DMS153 treated with DMSO at 0.1 percent for 48 hours (cell line): ENCODE results near the gene PRTG.
"Not testable (repeated sequence)": the region's sequence is repeated elsewhere in the genome, so short reads cannot be mapped to it uniquely, and the experiment has no call there.

ENCODE experiments used
- DNase-seq: peaks from one replicate; lab custom pipeline; 2025; ENCODE audit not compliant: unreplicated experiment; lab: John Stamatoyannopoulos, UW

The PRTG gene, protein sequence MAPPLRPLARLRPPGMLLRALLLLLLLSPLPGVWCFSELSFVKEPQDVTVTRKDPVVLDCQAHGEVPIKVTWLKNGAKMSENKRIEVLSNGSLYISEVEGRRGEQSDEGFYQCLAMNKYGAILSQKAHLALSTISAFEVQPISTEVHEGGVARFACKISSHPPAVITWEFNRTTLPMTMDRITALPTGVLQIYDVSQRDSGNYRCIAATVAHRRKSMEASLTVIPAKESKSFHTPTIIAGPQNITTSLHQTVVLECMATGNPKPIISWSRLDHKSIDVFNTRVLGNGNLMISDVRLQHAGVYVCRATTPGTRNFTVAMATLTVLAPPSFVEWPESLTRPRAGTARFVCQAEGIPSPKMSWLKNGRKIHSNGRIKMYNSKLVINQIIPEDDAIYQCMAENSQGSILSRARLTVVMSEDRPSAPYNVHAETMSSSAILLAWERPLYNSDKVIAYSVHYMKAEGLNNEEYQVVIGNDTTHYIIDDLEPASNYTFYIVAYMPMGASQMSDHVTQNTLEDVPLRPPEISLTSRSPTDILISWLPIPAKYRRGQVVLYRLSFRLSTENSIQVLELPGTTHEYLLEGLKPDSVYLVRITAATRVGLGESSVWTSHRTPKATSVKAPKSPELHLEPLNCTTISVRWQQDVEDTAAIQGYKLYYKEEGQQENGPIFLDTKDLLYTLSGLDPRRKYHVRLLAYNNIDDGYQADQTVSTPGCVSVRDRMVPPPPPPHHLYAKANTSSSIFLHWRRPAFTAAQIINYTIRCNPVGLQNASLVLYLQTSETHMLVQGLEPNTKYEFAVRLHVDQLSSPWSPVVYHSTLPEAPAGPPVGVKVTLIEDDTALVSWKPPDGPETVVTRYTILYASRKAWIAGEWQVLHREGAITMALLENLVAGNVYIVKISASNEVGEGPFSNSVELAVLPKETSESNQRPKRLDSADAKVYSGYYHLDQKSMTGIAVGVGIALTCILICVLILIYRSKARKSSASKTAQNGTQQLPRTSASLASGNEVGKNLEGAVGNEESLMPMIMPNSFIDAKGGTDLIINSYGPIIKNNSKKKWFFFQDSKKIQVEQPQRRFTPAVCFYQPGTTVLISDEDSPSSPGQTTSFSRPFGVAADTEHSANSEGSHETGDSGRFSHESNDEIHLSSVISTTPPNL

GRCh38 chr15:55742927-55743728 is at the start of gene PRTG:
TSS of gene PRTG (minus strand) at chr15:55743152. CDS start at chr15:55742931, 221 bp downstream.
- no peak for DNase-seq

DNA sequence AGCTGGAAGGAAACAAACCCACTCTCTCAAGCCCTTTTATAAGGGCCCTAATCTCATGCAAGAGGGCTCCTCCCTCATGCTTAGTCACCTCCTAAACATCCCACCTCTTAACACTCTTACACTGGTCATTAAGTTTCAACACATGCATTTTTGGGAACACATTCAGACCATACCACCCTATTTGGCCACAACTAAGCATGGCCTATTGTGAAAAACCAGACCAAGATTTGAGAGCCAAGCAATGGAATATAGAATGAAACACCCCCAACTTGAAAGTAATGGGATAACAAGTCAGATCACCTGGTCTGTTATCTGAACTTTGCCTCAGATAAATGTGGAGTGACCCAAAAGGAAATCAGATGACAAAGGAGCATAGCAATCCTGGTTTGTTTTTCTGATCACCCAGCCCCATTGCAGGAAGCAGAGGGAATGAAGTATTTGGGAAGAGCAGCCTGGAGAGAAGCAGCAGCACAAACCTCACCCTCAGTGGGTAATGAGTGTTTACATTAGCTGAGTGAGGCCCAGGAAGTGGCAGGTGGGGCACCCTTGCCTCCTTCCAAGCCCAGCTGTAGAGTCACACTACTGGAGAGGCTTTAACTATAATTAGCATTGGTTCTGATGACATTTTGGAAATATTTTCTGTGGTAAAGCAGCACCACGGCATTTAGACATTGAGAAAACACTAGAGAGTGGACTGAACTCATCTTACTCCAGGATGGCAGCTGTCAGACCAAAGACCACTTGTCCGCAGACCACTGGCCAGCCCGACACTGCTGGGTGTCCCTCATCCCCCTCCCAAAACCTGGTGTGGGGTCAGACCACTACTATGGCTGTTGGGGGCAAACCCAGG is 48.8 kb upstream of the PRTG start:
- peak; percentile 14 for DNase-seq

DNA sequence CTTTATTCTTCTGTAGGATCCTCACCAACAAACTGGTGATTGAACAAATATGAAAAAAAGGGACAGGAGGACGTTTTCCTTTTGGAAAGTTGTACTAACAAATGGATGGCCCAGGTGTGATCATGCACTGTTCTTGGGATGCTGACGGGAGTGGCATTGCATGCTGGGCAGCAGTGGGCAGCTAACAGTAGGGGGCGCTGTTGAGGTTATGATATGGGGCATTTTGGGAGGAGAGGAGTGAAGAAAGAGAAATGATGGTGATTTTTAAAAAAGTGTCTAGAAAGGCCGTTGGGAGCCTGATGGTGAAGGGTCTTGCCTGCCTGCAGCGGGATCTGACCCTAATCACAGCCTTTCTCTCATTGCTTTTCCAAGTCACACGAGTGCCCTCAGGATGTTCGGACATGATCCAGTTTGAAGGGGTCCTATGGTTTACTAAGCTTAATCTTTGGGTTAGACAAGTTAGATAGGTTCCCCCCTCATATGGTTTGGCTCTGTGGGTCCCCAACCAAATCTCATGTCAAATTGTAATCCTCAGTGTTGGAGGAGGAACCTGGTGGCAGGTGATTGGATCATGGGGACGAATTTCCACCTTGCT is 46.2 kb upstream of the PRTG start:
- DNase-seq = no peak

- DNase-seq = no peak
Observed at GRCh38 chr15:55786341-55786740, 43.4 kb upstream of the PRTG start.

GRCh38 chr15:55785593-55785992 is 42.6 kb upstream of the PRTG start:
- not testable (repeated sequence) for DNase-seq

- DNase-seq = no peak
Observed at GRCh38 chr15:55784286-55784685, 41.3 kb upstream of the PRTG start.

- no peak for DNase-seq
Observed at GRCh38 chr15:55782901-55783300, 39.9 kb upstream of the PRTG start.

DNA sequence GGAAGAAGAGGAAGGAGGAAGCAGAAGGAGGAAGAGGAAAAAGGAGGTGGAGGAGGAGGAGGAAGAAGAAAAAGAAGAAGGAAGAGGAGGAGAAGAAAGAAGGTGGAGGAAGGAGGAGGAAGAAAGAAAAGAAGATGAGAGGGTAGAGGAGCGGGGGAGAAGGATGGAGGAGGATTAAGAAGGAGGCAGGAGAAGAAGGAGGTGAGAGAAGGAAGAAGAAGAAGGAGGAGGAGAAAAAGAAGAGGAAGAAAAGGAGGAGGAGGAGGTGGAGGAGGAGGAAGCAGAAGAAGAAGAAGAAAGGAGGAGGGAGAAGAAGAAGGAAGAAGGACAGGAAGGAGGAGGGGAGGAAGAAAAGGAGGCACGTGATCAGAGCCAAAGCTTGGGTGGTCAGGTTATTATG is 37.3 kb upstream of the PRTG start:
- no peak for DNase-seq

DNA sequence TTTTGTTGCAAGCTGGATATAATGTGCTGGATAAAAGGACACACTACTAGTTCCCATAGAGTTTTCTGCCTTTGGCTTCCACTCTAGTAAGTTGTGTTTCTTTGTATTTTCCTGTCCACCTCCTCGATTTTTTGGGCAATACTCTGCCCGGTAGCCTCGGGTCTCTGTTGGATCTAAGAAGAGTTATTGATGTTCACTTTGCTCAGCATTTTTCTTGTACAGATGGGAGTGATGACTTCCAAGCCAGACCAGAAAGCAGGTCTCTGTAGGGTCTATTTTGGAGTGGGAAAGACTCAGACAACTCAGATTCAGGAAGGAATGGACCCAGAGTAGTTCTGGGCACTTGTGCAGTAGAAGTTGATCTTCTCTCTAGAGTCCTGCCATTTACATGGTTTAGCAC is 36.0 kb upstream of the PRTG start:
- no peak for DNase-seq

DNA sequence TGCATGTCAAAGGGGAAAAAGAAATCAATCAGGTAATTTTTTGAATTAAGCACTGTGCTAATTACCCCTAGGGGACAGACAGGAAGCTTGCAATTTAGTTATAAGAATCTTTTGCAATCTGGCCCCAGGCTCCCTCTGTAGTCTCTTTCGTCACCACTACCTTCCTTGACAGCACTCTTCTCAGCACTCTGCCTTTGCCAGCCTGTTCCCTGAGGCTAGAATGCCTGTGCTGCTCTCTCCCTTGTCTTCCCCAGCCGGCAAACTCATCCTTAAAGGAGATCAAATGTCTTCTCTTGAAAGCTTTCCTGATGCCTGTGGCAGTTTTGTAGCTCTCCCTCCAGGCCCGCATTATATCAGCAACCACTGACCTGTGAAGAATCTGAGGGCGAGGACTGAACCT is 32.4 kb upstream of the PRTG start:
- DNase-seq = no peak

GRCh38 chr15:55774113-55774970 is 31.4 kb upstream of the PRTG start:
- DNase-seq = no peak

DNA sequence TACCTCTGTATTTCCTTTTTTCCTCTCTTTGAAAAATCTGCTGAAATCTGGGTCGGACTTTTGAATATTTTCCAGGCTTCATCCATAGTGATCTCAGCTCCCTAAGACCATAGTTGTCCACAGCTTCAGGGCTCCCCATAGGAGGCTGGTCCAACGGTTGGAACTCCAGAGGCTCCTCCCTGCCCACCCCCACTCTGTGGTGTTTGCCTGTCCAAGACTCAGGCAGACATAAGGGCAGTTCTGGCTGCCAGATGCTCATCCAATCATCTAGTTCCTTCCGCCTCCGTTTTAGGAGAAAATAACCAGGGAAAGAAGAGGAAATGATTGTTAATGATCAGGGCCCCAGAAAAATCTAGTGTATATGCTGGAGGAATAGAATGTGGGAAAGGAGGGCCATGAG is 27.9 kb upstream of the PRTG start:
- DNase-seq = no peak

DNA sequence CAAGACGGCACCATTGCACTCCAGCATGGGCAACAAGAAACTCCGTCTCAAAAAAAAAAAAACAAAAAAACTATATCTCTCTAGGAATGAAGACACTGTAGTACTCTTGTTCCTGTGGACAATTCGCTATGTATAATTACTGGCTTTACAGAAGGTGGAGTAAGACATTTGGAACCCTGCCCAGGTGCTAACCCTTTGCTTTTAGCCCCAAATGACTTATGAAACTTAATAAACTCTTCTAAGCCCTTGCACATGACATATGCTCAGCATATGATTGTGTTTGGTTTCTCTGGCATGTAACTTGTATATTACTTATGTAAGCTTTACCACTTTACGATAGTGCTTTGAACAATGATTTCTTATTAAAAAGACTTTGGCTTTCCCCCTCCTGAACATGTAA is 27.3 kb upstream of the PRTG start:
- DNase-seq = no peak

GRCh38 chr15:55768670-55769185 is 25.8 kb upstream of the PRTG start:
- DNase-seq = no peak

DNA sequence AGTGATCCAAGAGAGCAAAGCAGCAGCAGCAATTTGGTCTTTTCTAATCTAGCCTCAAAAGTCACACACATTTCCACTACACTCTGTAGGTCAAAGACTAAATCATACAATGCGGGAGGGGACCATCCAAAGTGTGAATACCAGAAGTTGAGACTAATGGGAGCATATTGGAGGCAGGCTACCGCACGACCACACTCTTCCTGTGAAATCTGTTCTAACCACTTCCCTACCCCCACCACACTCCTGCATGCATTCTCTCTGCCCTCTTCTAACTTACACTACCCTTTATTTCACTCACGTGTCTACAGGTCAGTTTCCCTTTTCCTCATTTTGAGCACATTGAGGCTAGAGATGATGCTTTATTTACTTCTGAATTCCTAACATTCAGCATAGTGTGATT is 23.7 kb upstream of the PRTG start:
- DNase-seq = no peak

GRCh38 chr15:55764398-55764797 is 21.4 kb upstream of the PRTG start:
- no peak for DNase-seq

DNA sequence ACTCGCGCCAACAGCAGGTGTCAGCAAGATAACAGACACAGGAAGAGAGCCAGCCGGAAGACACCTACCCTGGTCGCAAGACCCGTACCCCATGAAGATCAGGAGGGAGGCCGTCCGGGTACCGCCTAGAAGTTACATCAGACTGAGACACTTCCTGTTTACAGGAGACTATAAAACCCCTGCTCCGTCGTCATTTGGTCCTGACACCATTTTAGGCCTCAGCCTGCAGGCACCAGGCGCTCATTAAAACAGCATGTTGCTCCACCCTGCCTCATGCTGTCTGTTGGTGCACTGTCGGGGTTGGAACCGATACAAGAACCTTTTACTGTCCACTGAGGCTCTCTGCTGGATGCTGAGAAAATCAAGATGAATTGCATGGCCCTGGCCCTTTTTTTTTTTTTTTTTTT is 15.6 kb upstream of the PRTG start:
- no peak for DNase-seq

DNA sequence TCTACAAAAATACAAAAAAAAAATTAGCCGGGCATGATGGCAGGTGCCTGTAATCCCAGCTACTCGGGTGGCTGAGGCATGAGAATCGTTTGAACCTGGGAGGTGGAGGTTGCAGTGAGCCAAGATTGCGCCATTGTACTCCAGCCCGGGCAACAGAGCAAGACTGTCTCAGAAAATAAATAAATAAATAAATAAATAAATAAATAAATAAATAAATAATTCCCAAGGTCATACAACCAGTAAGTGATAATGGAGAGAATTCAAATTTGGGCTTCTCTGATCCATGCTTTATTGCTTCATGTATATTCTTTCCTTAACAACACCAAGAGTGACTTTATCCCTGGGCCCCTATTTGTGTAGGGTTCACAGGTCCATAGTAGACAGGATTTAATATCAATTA is 10.5 kb upstream of the PRTG start:
- DNase-seq = not testable (repeated sequence)
